Effector CD4-positive, alpha-beta T cell (primary cell): ENCODE results near the gene MYL12B.

Source experiments
- DNase-seq: peaks from one replicate; pipeline ENCODE4 v3.0.0-alpha.2; 2020

The MYL12B gene

GRCh38 chr18:3236470-3236869 is 25.5 kb upstream of the MYL12B start:
- DNase-seq, result no peak

- no peak for DNase-seq
Observed at GRCh38 chr18:3238742-3239141, 23.2 kb upstream of the MYL12B start.

- no peak for DNase-seq
Observed at GRCh38 chr18:3245185-3245564, 16.8 kb upstream of the MYL12B start.

GRCh38 chr18:3245853-3246634 is 15.9 kb upstream of the MYL12B start:
- peak; percentile 62 for DNase-seq

- no peak for DNase-seq
Observed at GRCh38 chr18:3246635-3247239, 15.2 kb upstream of the MYL12B start.

- DNase-seq, result peak; percentile 80
Observed at GRCh38 chr18:3247240-3248061, 14.5 kb upstream of the MYL12B start, which contains the start of gene MYL12A. TSS of gene MYL12A (plus strand) at chr18:3247801. CDS start at chr18:3253248, 5,447 bp downstream.

GRCh38 chr18:3248062-3248657 is 13.8 kb upstream of the MYL12B start:
- DNase-seq, result no peak

GRCh38 chr18:3248658-3249359 is 13.1 kb upstream of the MYL12B start:
- no peak for DNase-seq

GRCh38 chr18:3250237-3251107 is 11.5 kb upstream of the MYL12B start:
- DNase-seq, result no peak

GRCh38 chr18:3251249-3251962 is 10.5 kb upstream of the MYL12B start:
- no peak for DNase-seq

- no peak for DNase-seq
Observed at GRCh38 chr18:3251963-3252277, 10.0 kb upstream of the MYL12B start.

GRCh38 chr18:3252843-3253242 is 9.1 kb upstream of the MYL12B start:
- DNase-seq, result no peak

- DNase-seq, result no peak
Observed at GRCh38 chr18:3254725-3255124, 7.2 kb upstream of the MYL12B start.

- no peak for DNase-seq
Observed at GRCh38 chr18:3255611-3256165, 6.2 kb upstream of the MYL12B start.

- no peak for DNase-seq
Observed at GRCh38 chr18:3256693-3257626, 5.0 kb upstream of the MYL12B start.

- DNase-seq, result no peak
Observed at GRCh38 chr18:3257627-3258120, 4.3 kb upstream of the MYL12B start.

- no peak for DNase-seq
Observed at GRCh38 chr18:3260995-3261372, 949 bp upstream of the MYL12B start.

GRCh38 chr18:3262234-3263131 is 550 bp downstream of the MYL12B start:
- peak; percentile 31 for DNase-seq
